GM23338 (cell line): ENCODE results near the gene CTNNA1. TPM values are rescaled to one million over a fixed set of nuclear protein-coding genes. Genes with fewer than 3 reads are reported as not detected.

ENCODE experiments used
- ATAC-seq: fragments of 200-7000 bp; cut with Tn5 transposase; 3 replicates; pipeline ENCODE4 v1.9.1; 2020
- DNase-seq: peaks from one replicate; pipeline ENCODE4 v3.0.0-alpha.2; 2015; ENCODE audit warnings: low spot score
- H2AFZ ChIP-seq: fragments of 200-600 bp; sonication (generic); 2 replicates; pipeline ENCODE4 v1.8.0; 2016; ENCODE audit warnings: antibody characterized with exemption, mild to moderate bottlenecking, moderate library complexity
- H3F3A ChIP-seq: fragments of 200-600 bp; sonication (generic); replicated peaks from 2 replicates; pipeline ENCODE4 v1.8.0; 2017; ENCODE audit warnings: antibody characterized with exemption, mixed run types, low read depth
- H3K27ac ChIP-seq: fragments of 200-600 bp; sonication (generic); 2 replicates; pipeline ENCODE4 v1.6.1; 2016; ENCODE audit warnings: low read depth
- H3K27me3 ChIP-seq: fragments of 200-600 bp; sonication (generic); 2 replicates; pipeline ENCODE4 v1.8.0; 2016; ENCODE audit warnings: mild to moderate bottlenecking, mixed run types, moderate library complexity; ENCODE audit not compliant: insufficient read depth
- H3K36me3 ChIP-seq: fragments of 200-600 bp; sonication (generic); 2 replicates; pipeline ENCODE4 v1.8.0; 2016; ENCODE audit warnings: mild to moderate bottlenecking; ENCODE audit not compliant: insufficient read depth
- H3K4me1 ChIP-seq: fragments of 200-600 bp; sonication (generic); 2 replicates; pipeline ENCODE4 v1.8.0; 2016; ENCODE audit warnings: mild to moderate bottlenecking, moderate library complexity; ENCODE audit not compliant: insufficient read depth
- H3K4me2 ChIP-seq: fragments of 200-600 bp; sonication (generic); 2 replicates; pipeline ENCODE4 v1.7.1; 2017; ENCODE audit warnings: mixed run types
- H3K4me3 ChIP-seq: fragments of 200-600 bp; sonication (generic); 2 replicates; pipeline ENCODE4 v1.6.1; 2016; ENCODE audit warnings: mixed run types
- H3K79me2 ChIP-seq: fragments of 200-600 bp; sonication (generic); replicated peaks from 2 replicates; pipeline ENCODE4 v1.8.0; 2017; ENCODE audit warnings: mild to moderate bottlenecking; ENCODE audit not compliant: insufficient read depth
- H3K9me2 ChIP-seq: fragments of 200-600 bp; sonication (generic); 2 replicates; pipeline ENCODE4 v1.8.0; 2017; ENCODE audit not compliant: insufficient read depth
- H4K20me1 ChIP-seq: fragments of 200-600 bp; sonication (generic); replicated peaks from 2 replicates; pipeline ENCODE4 v1.8.0; 2017; ENCODE audit warnings: mild to moderate bottlenecking; ENCODE audit not compliant: insufficient read depth
- H3K27ac Mint-ChIP-seq: 2 replicates; pipeline ENCODE4 v1.8.0; 2020; ENCODE audit warnings: inconsistent platforms, mild to moderate bottlenecking, moderate library complexity, mixed read lengths
- H3K27me3 Mint-ChIP-seq: 3 replicates; pipeline ENCODE4 v1.8.0; 2022; ENCODE audit warnings: low read depth, mild to moderate bottlenecking, moderate library complexity, mixed read lengths, inconsistent platforms; ENCODE audit not compliant: insufficient read depth, poor library complexity
- H3K36me3 Mint-ChIP-seq: 3 replicates; pipeline ENCODE4 v1.8.0; 2021; ENCODE audit warnings: low read depth, mild to moderate bottlenecking, inconsistent platforms, moderate library complexity, mixed read lengths
- H3K4me1 Mint-ChIP-seq: 3 replicates; pipeline ENCODE4 v1.8.0; 2020; ENCODE audit warnings: mild to moderate bottlenecking, inconsistent platforms, mixed read lengths
- H3K4me3 Mint-ChIP-seq: 3 replicates; pipeline ENCODE4 v1.8.0; 2021; ENCODE audit warnings: moderate library complexity, mild to moderate bottlenecking, inconsistent platforms, mixed read lengths
- H3K9me3 Mint-ChIP-seq: 3 replicates; pipeline ENCODE4 v1.8.0; 2020; ENCODE audit warnings: moderate library complexity, mild to moderate bottlenecking, inconsistent platforms, mixed read lengths
- CREB1 ChIP-seq: fragments of 250-450 bp; sonication (Bioruptor Pico); IDR thresholded peaks from 2 replicates; pipeline ENCODE4 v1.5.0; 2020; ENCODE audit warnings: low read depth, mild to moderate bottlenecking, moderate library complexity
- CTCF ChIP-seq, 2 experiments: fragments of 200-600 bp in 1 of 2; sonication (generic) in 1 of 2; conservative IDR thresholded peaks; 2 replicates each; pipeline versions ENCODE4 v1.5.1 to v1.6.1; 2016 to 2017; ENCODE audit warnings: antibody characterized with exemption in 2 of 2, low read depth in 2 of 2, mild to moderate bottlenecking in 2 of 2, moderate library complexity in 1 of 2
- ETS1 ChIP-seq: IDR thresholded peaks from 2 replicates; pipeline ENCODE4 v1.6.1; 2016; ENCODE audit warnings: antibody characterized with exemption
- EZH2 ChIP-seq: fragments of 200-600 bp; sonication (generic); IDR thresholded peaks from one replicate; pipeline ENCODE4 v1.8.0; 2017; ENCODE audit warnings: antibody characterized with exemption, mild to moderate bottlenecking, low read depth; ENCODE audit not compliant: unreplicated experiment
- EZH2phosphoT487 ChIP-seq: fragments of 200-600 bp; sonication (generic); IDR thresholded peaks from one replicate; pipeline ENCODE4 v1.8.1; 2018; ENCODE audit warnings: antibody characterized with exemption; ENCODE audit not compliant: unreplicated experiment
- JUNB ChIP-seq: IDR thresholded peaks from one replicate; pipeline ENCODE4 v1.6.1; 2016; ENCODE audit warnings: antibody characterized with exemption; ENCODE audit not compliant: unreplicated experiment
- NANOG ChIP-seq: IDR thresholded peaks from 2 replicates; pipeline ENCODE4 v1.6.1; 2016; ENCODE audit warnings: antibody characterized with exemption, borderline replicate concordance
- POLR2AphosphoS5 ChIP-seq: IDR thresholded peaks from 2 replicates; pipeline ENCODE4 v1.6.1; 2016; ENCODE audit warnings: antibody characterized with exemption, low read depth
- REST ChIP-seq: IDR thresholded peaks from one replicate; pipeline ENCODE4 v1.6.1; 2018; ENCODE audit warnings: antibody characterized with exemption; ENCODE audit not compliant: unreplicated experiment
- STAT1 ChIP-seq: IDR thresholded peaks from one replicate; pipeline ENCODE4 v1.6.1; 2016; ENCODE audit warnings: antibody characterized with exemption; ENCODE audit not compliant: unreplicated experiment
- ZNF114 ChIP-seq: fragments of 250-450 bp; sonication (Bioruptor Pico); IDR thresholded peaks from 2 replicates; pipeline ENCODE4 v1.5.0; 2020; ENCODE audit warnings: mild to moderate bottlenecking, moderate library complexity
- ZNF331 ChIP-seq: fragments of 250-450 bp; sonication (Bioruptor Pico); IDR thresholded peaks from 2 replicates; pipeline ENCODE4 v1.5.0; 2020; ENCODE audit warnings: low read depth, mild to moderate bottlenecking, moderate library complexity
- ZNF462 ChIP-seq: fragments of 250-450 bp; sonication (Bioruptor Pico); IDR thresholded peaks from 2 replicates; pipeline ENCODE4 v1.5.0; 2020; ENCODE audit warnings: mild to moderate bottlenecking, moderate library complexity
- polyA plus RNA-seq: library from polyadenylated mRNA; unstranded; fragments of >200 nt; fragmentation: Nextera tagmentation; extraction: Ambion mirVana; gene quantifications from 2 replicates; pipeline ENCODE4 v1.2.1, GENCODE V29; 2016
- total RNA-seq: library from RNA; depleted of rRNA; stranded (reverse); fragments of >200 nt; shearing (Covaris generic); gene quantifications from 2 replicates; pipeline ENCODE4 v1.2.3, GENCODE V29; 2014

Gene CTNNA1
- total and polyA plus RNA-seq, 2 experiments from 2014 or later: 111 to 348 TPM

GRCh38 chr5:138981131-138981530, 227.9 kb downstream of the CTNNA1 start:
- H3K79me2 ChIP-seq: no peaks in the 10 kb centered on the region
- no peaks in the 10 kb centered on the region for H3K9me3 Mint-ChIP-seq
- no peak overlapping the region for H2AFZ ChIP-seq
- H3K36me3 ChIP-seq: no peaks in the 10 kb centered on the region
- H3K4me1 ChIP-seq: peaks cover 20% of the 10 kb centered on the region
- no peaks in the 10 kb centered on the region for H4K20me1 ChIP-seq
- no peak for TF ChIP-seq CREB1 (CRISPR knock-in tag)
- no peak for TF ChIP-seq STAT1
- no peak for TF ChIP-seq JUNB
- TF ChIP-seq ETS1: no peak
- TF ChIP-seq ZNF331: no peak
- no peak for TF ChIP-seq EZH2phosphoT487
- no peak for TF ChIP-seq ZNF114
- no peak for TF ChIP-seq REST
- TF ChIP-seq NANOG: no peak
- TF ChIP-seq ZNF462: no peak
- no peak for TF ChIP-seq POLR2AphosphoS5
- TF ChIP-seq CTCF (conservative IDR thresholded peaks at IDR 0.05; ENCODE audit: low read depth in 2 of 2): no peak
- no peak for TF ChIP-seq EZH2
- no peaks in the 10 kb centered on the region for H3K9me2 ChIP-seq
- H3K4me3 ChIP-seq: no peak overlapping the region
- ATAC-seq (no peak), DNase-seq (no peak)
- H3K27me3 ChIP-seq: no peaks in the 10 kb centered on the region
- H3K36me3 Mint-ChIP-seq: no peaks in the 10 kb centered on the region; the same call in 2 of the 3 replicates
- H3K27ac ChIP-seq: no peak overlapping the region
- H3K4me2 ChIP-seq: no peak overlapping the region
- H3K4me3 Mint-ChIP-seq: no peak overlapping the region
- no peaks in the 10 kb centered on the region for H3F3A ChIP-seq
- peaks cover 2% of the 10 kb centered on the region for H3K27me3 Mint-ChIP-seq
- no peak overlapping the region for H3K27ac Mint-ChIP-seq
- peaks cover 18% of the 10 kb centered on the region for H3K4me1 Mint-ChIP-seq
